ENCODE measurements around the gene PPM1K.

- TF ChIP-seq CTCF (IDR thresholded peaks at IDR 0.05; ENCODE audit: poor library complexity, severe bottlenecking), result no peak
- no peak for TF ChIP-seq POLR2AphosphoS5 (IDR thresholded peaks at IDR 0.05)
- no peak for TF ChIP-seq EZH2 (IDR thresholded peaks at IDR 0.05; ENCODE audit: borderline replicate concordance, insufficient read depth, low read length, poor library complexity, severe bottlenecking)
- no peak for TF ChIP-seq REST (IDR thresholded peaks at IDR 0.05; ENCODE audit: borderline replicate concordance)
- TF ChIP-seq TAF1 (IDR thresholded peaks at IDR 0.05; ENCODE audit: low read depth), result no peak
- TF ChIP-seq RAD21 (conservative IDR thresholded peaks at IDR 0.05), result no peak
- no peak for TF ChIP-seq EP300 (conservative IDR thresholded peaks at IDR 0.05; ENCODE audit: poor library complexity, severe bottlenecking)
- TF ChIP-seq MXI1 (conservative IDR thresholded peaks at IDR 0.05; ENCODE audit: poor library complexity, severe bottlenecking), result no peak
- TF ChIP-seq SMC3 (conservative IDR thresholded peaks at IDR 0.05; ENCODE audit: poor library complexity), result no peak
Measured at GRCh38 chr4:88227734-88228133, 56.6 kb downstream of the PPM1K start.
